Endothelial cell of umbilical vein (primary cell): ENCODE measurements around the gene SRRD.

Source experiments
- CTCF ChIP-seq, 2 donors: IDR thresholded peaks; 1 replicate in 1 of 2; 2 replicates in 1 of 2; pipeline ENCODE4 v1.5.1; 2011; ENCODE audit warnings: low read length in 2 of 2, mild to moderate bottlenecking in 2 of 2, moderate library complexity in 2 of 2, control low read depth in 1 of 2, inconsistent platforms in 1 of 2, low read depth in 1 of 2; ENCODE audit not compliant: insufficient read depth in 1 of 2; ENCODE audit errors: extremely low read depth in 1 of 2
- POLR2A ChIP-seq: IDR thresholded peaks from 2 replicates; pipeline ENCODE4 v1.6.1; 2012; ENCODE audit warnings: low read depth, mild to moderate bottlenecking, control low read depth, low read length

- TF ChIP-seq POLR2A: no peak
- no peak for TF ChIP-seq CTCF (IDR thresholded peaks at IDR 0.05; ENCODE audit: extremely low read depth in 1 of 2, insufficient read depth in 1 of 2, low read depth in 1 of 2, low read length in 2 of 2)
These were observed 20.1 kb downstream of the SRRD start for GRCh38 chr22:26503758-26504157.
